Measurements from ENCODE around the gene COLEC11.

The COLEC11 gene

DNA sequence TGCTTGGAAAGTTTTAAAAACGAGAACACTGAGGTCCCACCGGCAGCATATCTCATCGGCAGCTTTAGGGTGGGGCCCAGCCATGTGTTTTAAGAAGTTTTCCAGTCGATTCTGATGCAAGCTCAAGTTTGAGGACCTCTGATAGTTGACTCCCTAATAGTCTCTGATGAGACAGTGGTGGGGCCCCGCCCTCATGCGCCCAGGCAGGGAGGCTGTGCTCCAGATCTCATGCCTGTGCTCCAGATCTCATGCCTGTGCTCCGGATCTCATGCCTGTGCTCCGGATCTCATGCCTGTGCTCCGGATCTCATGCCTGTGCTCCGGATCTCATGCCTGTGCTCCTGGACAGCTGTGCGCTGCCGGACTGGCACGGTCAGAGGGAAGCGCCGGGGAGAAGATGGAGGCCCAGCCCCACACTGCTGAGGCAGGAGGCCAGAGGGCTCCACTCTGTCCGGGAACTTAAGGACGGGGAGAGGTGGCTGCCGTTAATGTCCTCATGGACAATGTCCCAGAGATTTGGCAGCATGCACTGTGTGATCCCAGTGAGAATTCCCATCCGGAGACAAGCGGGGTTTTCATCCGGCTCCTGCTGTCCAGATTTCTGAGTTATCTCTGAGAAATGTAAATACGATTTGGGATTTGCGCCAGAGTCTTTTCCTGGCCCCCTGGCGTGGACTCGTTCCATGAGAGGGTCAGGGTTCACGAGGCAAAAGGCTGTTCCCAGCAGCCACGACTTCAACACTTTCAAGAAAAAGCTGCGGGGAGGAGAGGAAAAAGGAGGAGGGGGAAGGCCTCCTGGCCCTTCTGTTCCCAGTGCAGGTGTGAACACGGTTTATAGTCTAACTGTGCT is 9.4 kb upstream of the COLEC11 start:
- no peak for DNase-seq

DNA sequence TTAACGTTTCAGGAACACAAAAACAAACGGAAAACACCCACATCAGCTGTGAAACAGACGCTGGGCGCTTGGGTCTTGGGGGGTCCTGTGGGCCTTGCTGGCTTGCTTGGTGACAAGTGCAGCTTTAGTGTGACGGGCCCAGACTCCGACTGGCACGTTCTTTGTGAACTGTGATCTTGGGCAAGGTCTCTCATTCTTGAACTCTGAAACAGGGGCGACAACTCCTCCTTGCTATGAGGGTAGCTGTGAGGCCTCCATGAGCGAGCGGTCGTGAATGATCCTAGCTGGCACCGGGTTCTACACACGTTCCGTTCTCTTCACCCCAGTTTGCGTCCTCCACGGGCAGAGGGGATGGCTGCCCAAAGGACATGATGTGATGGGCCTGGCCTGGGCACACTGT is 8.7 kb upstream of the COLEC11 start:
- no peak for DNase-seq

DNA sequence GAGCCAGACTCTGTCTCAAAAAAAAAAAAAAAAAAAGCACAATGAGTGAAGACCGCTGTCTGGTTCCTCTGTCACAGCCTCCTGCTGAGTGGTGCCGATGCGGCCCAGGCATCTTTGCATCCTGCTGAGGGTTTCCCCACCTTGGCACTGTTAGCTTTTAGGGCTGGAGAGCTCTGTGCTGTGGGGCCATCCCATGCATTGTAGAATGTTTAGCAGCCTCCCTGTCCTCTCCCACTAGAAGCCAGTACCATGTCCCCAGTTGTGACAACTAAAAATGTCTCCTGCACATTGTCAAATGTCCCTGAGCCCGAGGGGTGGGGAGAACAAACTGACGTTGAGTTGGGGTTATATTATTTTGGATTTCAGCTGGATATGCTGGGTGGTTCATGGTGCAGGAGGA is 7.9 kb upstream of the COLEC11 start:
- DNase-seq, result no peak

DNA sequence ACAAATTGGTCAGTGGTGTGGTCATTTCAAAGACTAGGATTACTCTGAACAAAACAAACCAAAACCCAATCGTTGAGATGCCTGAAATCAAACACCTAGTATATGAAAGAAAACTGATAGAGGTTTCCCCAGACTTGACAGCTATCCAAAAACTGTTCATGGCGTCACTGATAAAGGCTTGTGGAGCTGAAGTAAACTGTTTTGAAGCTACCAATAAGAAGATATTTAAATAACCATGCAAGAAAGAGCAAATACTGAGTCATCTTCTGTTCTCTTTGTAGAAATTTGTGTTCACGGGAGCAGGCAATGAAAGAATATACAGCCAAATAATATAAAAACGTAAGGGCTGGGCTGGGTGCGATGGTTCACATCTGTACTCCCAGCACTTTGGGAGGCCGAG is 7.5 kb upstream of the COLEC11 start:
- DNase-seq, result no peak

DNA sequence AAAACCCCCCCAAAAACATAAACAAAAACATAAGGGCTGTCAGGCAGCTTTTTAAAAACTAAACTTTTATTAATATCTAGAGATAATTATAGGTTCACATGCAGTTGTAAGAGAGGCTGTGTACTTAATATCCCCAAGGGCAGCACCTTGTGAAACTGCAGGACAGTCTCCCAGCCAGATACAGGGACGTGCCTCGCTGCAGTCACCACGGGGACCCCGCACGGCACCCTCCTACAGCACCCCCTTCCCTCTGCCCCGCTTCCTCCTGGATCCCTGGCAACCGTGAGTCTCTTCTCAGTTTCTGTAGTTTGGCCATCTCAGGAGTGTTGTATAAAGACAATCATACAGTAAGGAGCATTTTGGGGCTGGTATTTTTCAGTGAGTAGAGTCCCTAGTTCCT is 6.8 kb upstream of the COLEC11 start:
- no peak for DNase-seq

DNA sequence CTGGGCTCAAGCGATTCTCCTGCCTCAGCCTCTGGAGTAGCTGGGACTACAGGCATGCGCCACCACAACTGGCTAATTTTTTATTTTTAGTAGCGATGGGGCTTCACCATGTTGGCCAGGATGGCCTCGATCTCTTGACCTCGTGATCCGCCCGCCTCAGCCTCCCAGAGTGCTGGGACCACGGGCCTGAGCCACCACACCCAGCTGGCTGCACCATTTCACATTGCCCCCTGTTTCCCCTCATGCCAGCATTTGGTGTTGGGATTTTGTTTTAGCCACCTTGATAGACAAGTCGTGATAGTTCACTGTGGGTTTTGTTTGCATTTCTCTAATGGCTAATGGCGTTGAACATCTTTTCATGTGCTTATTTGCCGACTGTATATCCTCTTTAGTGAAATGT is 5.8 kb upstream of the COLEC11 start:
- no peak for DNase-seq

DNA sequence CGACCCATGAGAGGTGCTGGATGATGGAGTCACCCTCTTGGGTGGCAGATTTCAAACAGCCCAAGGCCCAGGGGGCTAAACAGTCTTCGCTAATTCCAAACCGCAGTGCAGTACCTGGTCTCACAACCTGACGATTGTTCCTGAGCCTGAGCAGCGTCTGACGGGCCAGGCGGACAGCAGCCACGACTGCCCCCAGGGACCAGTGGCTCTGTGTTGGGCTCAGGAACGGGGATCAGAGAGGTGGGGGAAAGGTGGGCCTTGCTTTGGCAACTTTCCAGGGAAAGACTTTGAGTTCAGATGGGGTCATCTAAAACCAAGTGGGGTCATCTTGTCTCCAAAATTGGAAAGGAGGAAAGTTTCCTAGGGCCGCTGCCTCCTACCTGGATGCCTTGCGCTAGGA is 492 bp downstream of the COLEC11 start:
- no peak for DNase-seq

DNA sequence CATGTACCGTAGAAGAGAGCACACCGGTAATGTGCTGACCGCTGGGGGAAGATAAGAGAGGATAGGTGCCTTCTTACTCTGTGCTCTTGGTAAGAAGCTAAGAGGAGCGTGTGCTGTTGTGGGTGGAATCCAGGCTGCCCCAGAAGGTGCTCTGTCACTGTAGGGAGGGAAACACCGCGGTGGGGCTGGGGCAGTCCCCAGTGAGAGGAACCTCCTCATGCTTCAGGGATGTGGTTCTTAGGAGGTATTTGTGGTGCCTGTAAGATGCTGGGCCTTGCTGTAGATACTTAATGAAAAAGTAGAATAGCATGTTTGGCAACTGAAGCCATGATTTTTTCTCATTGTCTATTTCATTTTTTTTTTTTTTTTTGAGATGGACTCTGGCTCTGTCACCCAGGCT is 1.1 kb downstream of the COLEC11 start:
- no peak for DNase-seq

DNA sequence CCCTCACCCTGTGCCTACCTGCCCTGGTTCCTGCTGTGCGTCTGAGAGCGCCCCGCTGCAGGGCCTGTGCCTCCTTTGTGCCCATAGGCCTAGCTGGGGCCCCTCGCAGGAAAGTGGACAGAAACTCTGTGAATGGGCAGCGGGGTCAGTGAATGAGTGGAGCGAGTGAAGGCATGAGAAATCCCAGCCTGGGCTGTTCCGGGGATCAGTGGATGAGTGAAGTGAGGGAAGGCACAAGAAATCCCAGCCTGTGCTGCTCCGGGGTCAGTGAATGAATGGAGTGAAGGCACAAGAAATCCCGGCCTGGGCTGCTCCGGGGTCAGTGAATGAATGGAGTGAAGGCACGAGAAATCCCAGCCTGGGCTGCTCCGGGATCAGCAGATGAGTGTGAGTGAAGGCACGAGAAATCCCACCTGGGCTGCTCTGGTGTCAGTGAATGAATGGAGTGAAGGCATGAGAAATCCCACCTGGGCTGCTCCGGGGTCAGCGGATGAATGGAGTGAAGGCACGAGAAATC is 2.0 kb downstream of the COLEC11 start:
- no peak for DNase-seq

DNA sequence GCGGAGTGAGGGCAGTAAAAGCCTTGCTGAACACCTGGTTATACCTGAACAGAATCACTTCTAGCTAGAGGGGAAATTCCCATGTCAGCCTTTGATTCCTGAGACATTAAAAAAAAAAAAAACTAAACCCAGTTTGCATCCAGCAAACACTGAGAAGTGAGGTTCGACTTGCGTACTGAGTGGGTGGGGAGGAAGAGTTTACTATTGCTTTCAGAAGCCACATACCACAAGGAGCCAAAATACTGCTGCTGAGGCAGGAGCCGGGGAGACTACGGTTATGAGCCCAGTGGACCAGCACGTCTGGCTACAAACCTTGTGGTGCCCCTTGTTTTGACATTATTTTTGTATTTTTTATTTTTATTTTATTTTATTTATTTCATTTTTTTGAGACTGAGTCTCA is 2.7 kb downstream of the COLEC11 start:
- DNase-seq, result no peak

DNA sequence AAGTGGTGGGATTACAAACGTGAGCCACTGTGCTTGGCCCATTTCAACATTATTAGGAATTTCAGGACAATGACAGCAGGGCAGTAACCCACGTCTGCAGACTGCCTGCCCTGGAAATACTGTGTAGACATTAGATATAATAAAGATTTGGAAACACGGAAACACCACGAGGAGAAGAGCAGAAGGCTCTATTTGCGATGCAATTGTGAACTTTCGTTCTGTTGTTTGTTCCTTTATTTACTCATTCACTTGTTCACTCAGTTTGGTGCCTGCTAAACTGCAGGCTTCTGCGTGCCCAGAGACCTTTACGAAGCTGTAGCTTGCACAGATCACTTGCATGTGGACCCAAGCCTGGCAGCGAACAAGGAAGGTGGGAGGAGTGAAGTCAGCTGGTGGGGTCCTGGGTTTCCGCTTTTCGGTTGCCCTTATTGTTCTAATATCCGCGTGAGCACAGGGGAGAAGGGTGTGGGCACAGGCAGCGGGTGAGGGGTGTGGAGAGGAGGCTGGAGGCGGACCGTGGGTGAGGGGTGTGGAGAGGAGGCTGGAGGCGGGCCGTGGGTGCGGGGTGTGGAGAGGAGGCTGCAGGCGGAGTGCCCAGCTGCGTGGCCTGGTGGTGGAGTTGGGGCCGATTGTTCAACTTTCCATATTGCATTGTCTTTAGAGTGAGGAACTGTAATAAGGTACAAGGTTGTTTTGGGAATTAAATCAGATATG is 3.4 kb downstream of the COLEC11 start:
- DNase-seq, result no peak

DNA sequence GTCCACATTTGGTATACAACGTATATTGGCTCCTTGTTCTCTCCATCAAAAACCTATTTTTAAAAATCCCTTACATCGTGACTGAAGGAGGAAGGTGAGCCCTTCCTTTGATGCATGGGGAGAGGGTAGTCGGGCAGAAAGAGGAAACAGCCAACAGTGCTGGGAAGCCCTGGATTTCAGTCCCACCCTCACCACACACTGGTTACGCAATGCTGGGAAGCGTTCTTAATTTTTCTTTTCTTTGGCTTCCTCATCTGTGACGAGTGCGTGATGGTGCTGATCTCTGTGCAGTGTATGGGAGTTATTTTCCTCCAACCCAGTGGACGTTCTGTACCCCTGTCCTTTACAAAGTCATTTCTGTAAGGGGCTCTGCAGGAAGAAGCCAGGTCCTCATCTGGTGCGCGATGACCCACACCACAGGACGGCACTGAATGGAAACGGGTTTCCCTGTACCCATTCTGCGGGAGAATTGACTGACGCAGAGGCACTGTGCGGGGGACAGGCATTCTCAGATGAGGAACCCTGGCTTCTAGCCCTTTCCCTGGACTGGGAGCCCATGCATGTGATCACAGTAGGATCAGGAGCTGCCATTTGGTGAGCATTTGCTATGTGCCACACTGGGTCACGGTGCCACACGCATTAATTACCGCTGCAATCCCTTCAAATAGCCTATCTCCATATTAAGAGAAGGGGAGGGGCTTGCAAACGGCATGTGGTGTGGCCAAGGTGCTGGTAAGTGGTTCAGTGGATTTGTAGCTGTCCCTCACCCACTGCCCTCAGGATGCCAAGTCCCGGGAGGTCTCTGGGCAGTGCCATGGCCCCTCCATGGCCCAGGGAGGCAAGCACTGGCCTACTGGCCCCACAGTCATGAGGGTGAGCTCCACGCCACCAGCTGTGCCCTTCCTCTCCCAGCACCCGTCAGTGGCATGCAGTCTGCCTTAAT is 4.3 kb downstream of the COLEC11 start:
- no peak for DNase-seq

DNA sequence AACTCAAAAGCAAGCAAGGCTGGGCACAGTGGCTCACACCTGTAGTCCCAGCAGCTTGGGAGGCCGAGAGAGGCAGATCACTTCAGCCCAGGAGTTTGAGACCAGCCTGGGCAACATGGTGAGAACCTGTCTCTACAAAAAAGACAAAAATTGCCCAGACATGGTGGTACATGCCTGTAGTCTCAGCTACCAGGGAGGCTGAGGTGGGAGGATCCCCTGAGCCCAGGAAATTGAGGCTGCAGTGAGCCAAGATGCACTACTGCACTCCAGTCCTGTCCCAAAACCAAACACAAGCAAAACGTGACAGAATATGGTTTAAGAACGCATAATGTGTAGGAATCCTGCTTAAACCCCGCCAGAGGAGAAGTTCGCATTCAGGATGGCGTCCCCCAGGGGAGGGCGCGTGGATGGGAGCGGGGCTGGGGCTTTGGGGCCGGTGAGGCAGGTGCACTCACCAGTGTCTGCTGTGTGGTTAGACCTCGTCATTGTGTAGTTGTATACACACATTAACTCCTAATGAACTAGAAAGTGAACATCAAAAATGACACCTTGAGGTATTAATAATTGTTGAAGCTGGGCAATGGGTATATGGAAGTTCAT is 5.4 kb downstream of the COLEC11 start:
- DNase-seq, result no peak

DNA sequence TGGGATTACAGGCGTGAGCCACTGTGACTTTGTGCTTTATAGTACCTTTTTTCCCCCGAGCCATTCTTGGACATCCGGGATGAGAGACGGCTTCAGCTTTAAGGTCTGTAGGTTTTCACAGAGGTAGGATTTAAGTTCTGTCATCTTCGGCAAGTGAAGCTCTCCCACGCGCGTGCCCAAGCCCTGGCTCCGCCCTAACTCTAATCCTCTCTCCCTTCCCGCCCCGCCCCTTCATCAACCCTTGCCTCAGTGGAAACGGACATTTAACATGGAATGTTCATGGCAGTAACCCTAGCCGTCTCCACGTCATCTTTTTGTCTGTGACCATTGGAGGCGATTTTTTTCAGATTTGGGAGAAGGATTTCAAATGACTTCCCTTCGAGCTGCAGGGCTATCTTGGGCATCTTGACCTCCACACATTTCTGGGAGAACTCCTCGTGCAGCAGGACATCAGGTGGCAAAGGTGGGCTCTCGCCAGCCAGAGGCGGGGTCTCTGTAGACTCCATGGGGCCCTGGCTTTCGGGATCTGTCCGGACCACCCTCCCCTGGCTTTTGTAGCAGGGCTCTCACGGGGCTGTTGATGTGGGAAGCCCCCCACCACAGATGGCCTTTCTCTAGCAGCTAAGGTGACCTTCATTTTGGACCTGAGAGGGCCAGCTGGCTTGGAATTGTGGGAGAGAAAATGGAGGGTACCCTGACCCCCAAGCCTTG is 6.8 kb downstream of the COLEC11 start:
- DNase-seq, result no peak

DNA sequence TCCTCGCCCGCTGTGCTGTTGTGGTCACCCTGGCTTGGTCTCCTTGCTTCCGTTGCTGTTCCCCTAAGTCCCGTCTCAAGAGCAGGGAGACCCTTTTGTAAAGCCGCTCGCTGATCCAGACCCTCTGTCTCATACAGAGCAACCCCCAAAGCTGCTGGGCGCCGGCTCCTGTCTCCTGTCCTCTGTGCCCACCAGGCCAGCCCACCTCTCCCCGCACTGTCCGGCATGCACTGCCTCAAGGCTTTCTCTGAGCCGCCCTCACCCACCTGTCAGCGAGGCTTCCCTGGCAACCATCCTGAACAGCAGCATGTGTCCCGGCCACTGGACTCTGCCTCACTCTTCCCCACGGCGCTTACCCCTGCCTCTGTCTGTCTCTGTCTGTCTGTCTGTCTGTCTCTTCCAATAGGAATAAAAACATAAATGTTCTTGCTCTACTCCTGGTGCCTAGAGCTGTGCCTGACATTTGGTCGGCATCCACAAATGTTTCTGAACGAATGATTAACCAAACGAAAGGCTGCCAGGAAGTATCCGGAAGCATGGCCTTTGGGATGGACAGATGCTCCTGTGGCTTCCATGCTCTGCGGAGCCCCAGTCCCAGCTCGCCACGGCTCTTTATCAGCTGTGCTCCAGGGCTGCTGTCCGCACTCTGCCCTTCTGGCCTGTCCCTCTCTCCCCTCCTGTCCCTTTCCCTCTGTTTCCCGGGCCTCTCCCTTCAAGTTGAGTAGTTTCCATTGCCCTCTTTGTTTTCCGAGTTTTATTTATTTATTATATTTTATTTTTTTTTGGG is 7.8 kb downstream of the COLEC11 start:
- no peak for DNase-seq

DNA sequence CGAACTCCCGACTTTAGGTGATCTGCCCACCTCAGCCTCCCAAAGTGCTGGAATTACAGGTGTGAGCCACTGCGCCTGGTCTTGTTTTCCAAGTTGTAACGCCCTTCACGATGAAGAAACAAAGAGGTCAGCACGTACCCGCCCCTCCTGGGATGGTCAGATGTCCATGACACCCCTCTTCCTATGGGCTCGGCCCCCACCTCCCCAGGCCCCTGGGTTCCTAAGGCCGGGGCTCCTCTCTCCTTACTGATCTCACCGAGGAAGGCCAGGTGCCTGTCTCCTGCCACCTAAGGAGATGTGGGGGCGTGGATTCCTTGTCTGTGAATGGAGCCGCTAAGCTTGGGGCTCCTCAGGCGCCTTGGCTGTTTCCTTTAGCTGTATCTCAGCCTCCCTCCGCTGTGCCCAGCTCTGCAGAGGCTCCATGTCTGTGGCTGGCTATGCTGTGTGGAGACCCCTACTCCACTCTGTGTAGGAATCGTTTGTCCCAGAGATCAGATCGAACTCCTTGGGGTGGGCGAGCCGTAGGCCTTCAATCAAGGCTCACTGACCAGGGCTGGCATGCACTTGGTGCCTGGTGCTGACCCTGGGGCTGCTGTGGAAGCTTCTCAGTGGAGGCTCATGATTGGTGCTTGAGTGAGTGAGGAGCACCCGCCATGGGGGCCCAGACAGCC is 8.8 kb downstream of the COLEC11 start:
- DNase-seq, result no peak

DNA sequence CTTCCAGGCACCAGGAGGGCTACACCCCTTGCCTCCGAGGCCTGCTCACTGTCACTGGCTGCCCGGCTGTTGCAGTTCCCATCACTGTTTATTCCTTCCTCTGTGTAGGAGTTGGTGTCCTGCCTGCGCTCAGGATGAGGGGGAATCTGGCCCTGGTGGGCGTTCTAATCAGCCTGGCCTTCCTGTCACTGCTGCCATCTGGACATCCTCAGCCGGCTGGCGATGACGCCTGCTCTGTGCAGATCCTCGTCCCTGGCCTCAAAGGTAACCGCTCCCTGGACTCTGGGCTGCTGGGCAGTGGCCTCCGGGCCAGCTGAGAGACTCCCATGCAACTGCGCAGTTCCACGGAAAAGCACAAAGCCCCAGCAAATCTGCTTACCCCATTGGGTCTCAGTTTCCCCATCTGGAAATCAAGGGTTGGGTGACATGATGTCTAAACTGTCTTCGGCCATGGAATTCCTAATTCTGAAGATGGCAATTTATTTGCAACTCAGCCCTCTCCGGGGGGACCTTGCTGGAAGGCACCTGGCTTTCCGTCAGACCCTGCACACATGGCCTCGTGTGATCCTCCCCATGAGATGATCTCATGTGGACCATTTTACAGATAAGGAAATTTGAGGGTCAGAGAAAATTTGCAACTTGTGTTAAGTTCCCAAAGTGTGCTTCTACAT is 9.4 kb downstream of the COLEC11 start:
- DNase-seq, result no peak

DNA sequence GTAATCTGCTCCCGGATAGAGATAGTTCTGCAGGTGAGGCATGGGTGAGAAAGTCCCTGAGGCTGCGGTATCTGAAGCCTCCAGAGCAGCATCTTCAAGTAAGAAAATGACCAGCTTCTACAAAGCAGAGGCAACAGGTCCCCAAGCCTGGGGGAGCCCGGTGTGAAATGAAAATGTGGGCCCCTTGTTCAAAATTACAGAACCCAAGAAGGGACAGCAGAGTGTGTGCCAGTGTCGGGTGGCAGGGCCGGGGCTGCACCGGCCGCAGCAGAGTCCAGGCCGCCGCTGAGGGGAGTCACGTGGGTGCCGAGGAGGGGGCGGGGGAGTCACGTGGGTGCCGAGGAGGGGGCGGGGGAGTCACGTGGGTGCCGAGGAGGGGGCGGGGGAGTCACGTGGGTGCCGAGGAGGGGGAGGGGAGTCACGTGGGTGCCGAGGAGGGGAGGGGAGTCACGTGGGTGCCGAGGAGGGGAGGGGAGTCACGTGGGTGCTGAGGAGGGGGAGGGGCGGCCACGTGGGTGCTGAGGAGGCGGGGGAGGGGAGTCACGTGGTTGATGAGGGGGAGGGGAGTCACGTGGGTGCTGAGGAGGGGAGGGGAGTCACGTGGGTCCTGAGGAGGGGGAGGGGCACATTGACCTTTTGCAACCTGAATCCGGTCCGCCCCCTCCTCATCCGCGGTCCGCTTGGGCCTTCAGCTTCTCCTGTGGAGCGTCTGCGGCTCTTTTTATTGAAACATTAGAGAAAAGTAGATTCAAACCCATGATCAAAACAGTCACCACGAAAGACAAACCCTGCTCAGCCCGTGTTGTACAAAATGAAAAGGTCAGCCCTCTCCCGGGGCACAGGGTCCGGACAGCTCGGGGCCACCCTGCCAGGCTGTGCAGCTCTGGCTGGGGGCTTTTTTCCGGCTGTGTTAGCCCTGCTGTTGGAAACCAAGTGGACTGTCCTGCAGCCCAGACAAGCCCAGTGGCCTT is 10.4 kb downstream of the COLEC11 start:
- DNase-seq, result no peak

DNA sequence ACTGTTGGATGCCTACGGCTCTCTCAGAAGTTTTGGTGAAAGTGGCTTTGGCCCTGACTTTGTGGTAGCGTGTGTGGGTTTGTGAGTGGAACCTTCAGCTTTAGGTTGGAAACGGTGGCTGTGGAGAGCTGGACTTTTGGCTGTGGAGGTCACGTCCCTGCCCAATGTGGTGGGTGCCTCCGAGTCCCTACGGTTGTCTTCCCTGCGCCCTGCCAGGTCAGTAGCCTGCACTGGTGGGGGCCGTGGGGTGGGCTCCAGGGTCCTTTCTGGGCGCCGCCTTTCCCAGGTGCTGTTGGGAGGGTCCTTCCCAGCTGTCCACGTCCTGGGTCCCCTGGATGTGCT is 11.1 kb downstream of the COLEC11 start:
- DNase-seq, result no peak

Measured in GDM1 (cell line).